Parathyroid adenoma (tissue), 2 donors: ENCODE measurements around the gene STK11IP.

ENCODE experiments used
- H2AFZ ChIP-seq: fragments of 300-600 bp; sonication (generic); one replicate; pipeline ENCODE4 v1.7.0; 2017; ENCODE audit warnings: antibody characterized with exemption, mild to moderate bottlenecking
- H3K27ac ChIP-seq: fragments of 300-600 bp; sonication (generic); one replicate; pipeline ENCODE4 v1.7.0; 2017
- H3K27me3 ChIP-seq: fragments of 300-600 bp; sonication (generic); one replicate; pipeline ENCODE4 v1.7.0; 2017; ENCODE audit warnings: low read length; ENCODE audit not compliant: control insufficient read depth, insufficient read depth
- H3K36me3 ChIP-seq: fragments of 300-600 bp; sonication (generic); one replicate; pipeline ENCODE4 v1.7.0; 2017; ENCODE audit warnings: low read length; ENCODE audit not compliant: control insufficient read depth, insufficient read depth
- H3K4me1 ChIP-seq: fragments of 300-600 bp; sonication (generic); one replicate; pipeline ENCODE4 v1.7.0; 2017; ENCODE audit warnings: control low read depth
- H3K4me2 ChIP-seq: fragments of 300-600 bp; sonication (generic); one replicate; pipeline ENCODE4 v1.7.0; 2017; ENCODE audit warnings: low read length
- H3K4me3 ChIP-seq: fragments of 300-600 bp; sonication (generic); one replicate; pipeline ENCODE4 v1.7.0; 2017; ENCODE audit warnings: low read depth, low read length
- H3K79me2 ChIP-seq: fragments of 300-600 bp; sonication (generic); one replicate; pipeline ENCODE4 v1.7.0; 2017; ENCODE audit warnings: control low read depth
- H3K9ac ChIP-seq: fragments of 300-600 bp; sonication (generic); one replicate; pipeline ENCODE4 v1.7.0; 2017; ENCODE audit warnings: mild to moderate bottlenecking
- H3K9me3 ChIP-seq: fragments of 300-600 bp; sonication (generic); one replicate; pipeline ENCODE4 v1.7.0; 2017; ENCODE audit warnings: low read length; ENCODE audit not compliant: control insufficient read depth
- TF ChIP-seq, protein P1 (sequence below): fragments of 300-600 bp; sonication (generic); IDR thresholded peaks from one replicate; pipeline ENCODE4 v1.7.0; 2017; ENCODE audit warnings: antibody characterized with exemption, mild to moderate bottlenecking
- donor health status: primary hyperparathyroidism.

The STK11IP gene

GRCh38 chr2:219563271-219563928, 34.3 kb upstream of the STK11IP start:
- Histone ChIP-seq H3K9ac (no peak overlapping the region), H3K36me3 (no peaks in the 10 kb centered on the region), H2AFZ (no peak overlapping the region), H3K79me2 (no peaks in the 10 kb centered on the region), H3K9me3 (no peaks in the 10 kb centered on the region), H3K27ac (no peak overlapping the region), H3K4me1 (no peaks in the 10 kb centered on the region), H3K4me3 (no peak overlapping the region), H3K4me2 (no peak overlapping the region), H3K27me3 (no peaks in the 10 kb centered on the region)
- TF ChIP-seq, protein P1, sequence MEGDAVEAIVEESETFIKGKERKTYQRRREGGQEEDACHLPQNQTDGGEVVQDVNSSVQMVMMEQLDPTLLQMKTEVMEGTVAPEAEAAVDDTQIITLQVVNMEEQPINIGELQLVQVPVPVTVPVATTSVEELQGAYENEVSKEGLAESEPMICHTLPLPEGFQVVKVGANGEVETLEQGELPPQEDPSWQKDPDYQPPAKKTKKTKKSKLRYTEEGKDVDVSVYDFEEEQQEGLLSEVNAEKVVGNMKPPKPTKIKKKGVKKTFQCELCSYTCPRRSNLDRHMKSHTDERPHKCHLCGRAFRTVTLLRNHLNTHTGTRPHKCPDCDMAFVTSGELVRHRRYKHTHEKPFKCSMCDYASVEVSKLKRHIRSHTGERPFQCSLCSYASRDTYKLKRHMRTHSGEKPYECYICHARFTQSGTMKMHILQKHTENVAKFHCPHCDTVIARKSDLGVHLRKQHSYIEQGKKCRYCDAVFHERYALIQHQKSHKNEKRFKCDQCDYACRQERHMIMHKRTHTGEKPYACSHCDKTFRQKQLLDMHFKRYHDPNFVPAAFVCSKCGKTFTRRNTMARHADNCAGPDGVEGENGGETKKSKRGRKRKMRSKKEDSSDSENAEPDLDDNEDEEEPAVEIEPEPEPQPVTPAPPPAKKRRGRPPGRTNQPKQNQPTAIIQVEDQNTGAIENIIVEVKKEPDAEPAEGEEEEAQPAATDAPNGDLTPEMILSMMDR, result no peak

- Histone ChIP-seq H3K27ac (no peak overlapping the region), H3K4me1 (peaks cover 2% of the 10 kb centered on the region), H3K4me2 (no peak overlapping the region), H3K36me3 (no peaks in the 10 kb centered on the region), H3K79me2 (no peaks in the 10 kb centered on the region), H3K4me3 (no peak overlapping the region), H2AFZ (no peak overlapping the region), H3K27me3 (no peaks in the 10 kb centered on the region), H3K9ac (no peak overlapping the region), H3K9me3 (no peaks in the 10 kb centered on the region)
- TF ChIP-seq, protein P1, result no peak
These were observed 32.3 kb upstream of the STK11IP start for GRCh38 chr2:219565130-219566080.

GRCh38 chr2:219566640-219567039, 31.0 kb upstream of the STK11IP start:
- Histone ChIP-seq H3K9ac (no peak overlapping the region), H3K4me3 (no peak overlapping the region), H3K36me3 (no peaks in the 10 kb centered on the region), H2AFZ (no peak overlapping the region), H3K27ac (no peak overlapping the region), H3K4me1 (peaks cover 2% of the 10 kb centered on the region), H3K79me2 (no peaks in the 10 kb centered on the region), H3K9me3 (no peaks in the 10 kb centered on the region), H3K27me3 (no peaks in the 10 kb centered on the region), H3K4me2 (no peak overlapping the region)
- TF ChIP-seq, protein P1, result no peak

- TF ChIP-seq, protein P1, result no peak
- no peak overlapping the region for H3K9ac ChIP-seq
These were observed 30.5 kb upstream of the STK11IP start for GRCh38 chr2:219567131-219567530.

More at GRCh38 chr2:219567131-219567530, 30.5 kb upstream of the STK11IP start:
- H3K9me3 ChIP-seq, result no peaks in the 10 kb centered on the region
- H3K27ac ChIP-seq, result no peak overlapping the region
- peaks cover 2% of the 10 kb centered on the region for H3K4me1 ChIP-seq
- no peaks in the 10 kb centered on the region for H3K36me3 ChIP-seq
- H3K79me2 ChIP-seq, result no peaks in the 10 kb centered on the region
- H3K4me3 ChIP-seq, result no peak overlapping the region
- H2AFZ ChIP-seq, result no peak overlapping the region
- no peak overlapping the region for H3K4me2 ChIP-seq
- H3K27me3 ChIP-seq, result no peaks in the 10 kb centered on the region
